ENCODE results near the gene CTIF.

CTIF gene

GRCh38 chr18:48673853-48674721 is 135.3 kb downstream of the CTIF start:
- Histone ChIP-seq H3K27ac (ENCODE audit: low read length) (no peak overlapping the region), H3K4me3 (ENCODE audit: low read length) (no peak overlapping the region), H3K4me2 (ENCODE audit: low read length) (peak overlapping the region; percentile 1; the same call in 1 of the 2 replicates), H2AFZ (ENCODE audit: low read depth, low read length) (no peak overlapping the region), H3K9ac (ENCODE audit: low read length) (no peak overlapping the region), H3K79me2 (ENCODE audit: low read length) (no peaks in the 10 kb centered on the region), H3K27me3 (ENCODE audit: low read depth, low read length) (no peaks in the 10 kb centered on the region), H3K4me1 (ENCODE audit: low read length) (peaks cover 37% of the 10 kb centered on the region), H3K9me3 (ENCODE audit: insufficient read depth, low read length) (no peaks in the 10 kb centered on the region; the same call in 1 of the 2 replicates), H4K20me1 (ENCODE audit: insufficient read depth, low read length) (no peaks in the 10 kb centered on the region), H3K36me3 (replicated peaks; ENCODE audit: low read depth, low read length) (peaks cover 11% of the 10 kb centered on the region)
- TF ChIP-seq CTCF (IDR thresholded peaks at IDR 0.05; ENCODE audit: low read depth, low read length): peak; percentile 12
- no peak for TF ChIP-seq EZH2phosphoT487 (IDR thresholded peaks at IDR 0.05; ENCODE audit: low read depth)

GRCh38 chr18:48674758-48675351 is 136.0 kb downstream of the CTIF start:
- no peak for TF ChIP-seq CTCF (IDR thresholded peaks at IDR 0.05; ENCODE audit: low read depth, low read length)
- peaks cover 11% of the 10 kb centered on the region for H3K36me3 ChIP-seq (replicated peaks; ENCODE audit: low read depth, low read length)
- H3K79me2 ChIP-seq (ENCODE audit: low read length): no peaks in the 10 kb centered on the region
- no peaks in the 10 kb centered on the region; the same call in 1 of the 2 replicates for H3K9me3 ChIP-seq (ENCODE audit: insufficient read depth, low read length)
- H3K4me2 ChIP-seq (ENCODE audit: low read length): no peak overlapping the region
- H3K4me3 ChIP-seq (ENCODE audit: low read length): no peak overlapping the region
- H3K9ac ChIP-seq (ENCODE audit: low read length): no peak overlapping the region
- H3K27me3 ChIP-seq (ENCODE audit: low read depth, low read length): no peaks in the 10 kb centered on the region
- no peaks in the 10 kb centered on the region for H4K20me1 ChIP-seq (ENCODE audit: insufficient read depth, low read length)
- peaks cover 34% of the 10 kb centered on the region for H3K4me1 ChIP-seq (ENCODE audit: low read length)
- H3K27ac ChIP-seq (ENCODE audit: low read length): no peak overlapping the region
- no peak overlapping the region for H2AFZ ChIP-seq (ENCODE audit: low read depth, low read length)

DNA sequence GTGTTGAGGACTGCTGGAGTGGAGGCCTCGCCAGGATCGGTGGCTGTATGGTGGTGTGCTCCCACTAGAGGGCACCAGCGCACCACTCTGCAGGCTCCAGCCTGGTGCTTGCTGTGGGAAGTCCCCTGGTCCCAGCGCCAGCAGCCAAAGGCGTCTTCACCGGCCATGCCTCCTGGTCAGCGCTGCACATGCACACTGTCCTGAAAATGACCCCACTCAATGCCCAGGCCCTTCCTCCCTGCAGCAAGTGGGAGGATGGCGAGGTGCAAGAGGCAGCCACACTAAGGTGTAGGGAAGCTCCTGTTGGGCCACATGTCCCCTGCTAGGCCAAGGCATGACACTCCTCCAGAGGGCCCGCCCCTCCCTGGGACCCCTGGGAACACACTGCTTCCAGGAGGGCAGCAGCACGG is 136.5 kb downstream of the CTIF start:
- H2AFZ ChIP-seq (ENCODE audit: low read depth, low read length): no peak overlapping the region
- TF ChIP-seq CTCF (IDR thresholded peaks at IDR 0.05; ENCODE audit: low read depth, low read length) (peak; percentile 99), EZH2phosphoT487 (IDR thresholded peaks at IDR 0.05; ENCODE audit: low read depth) (no peak)
- H3K36me3 ChIP-seq (replicated peaks; ENCODE audit: low read depth, low read length): peaks cover 11% of the 10 kb centered on the region
- H3K4me1 ChIP-seq (ENCODE audit: low read length): peaks cover 34% of the 10 kb centered on the region
- no peaks in the 10 kb centered on the region for H4K20me1 ChIP-seq (ENCODE audit: insufficient read depth, low read length)
- no peak overlapping the region for H3K27ac ChIP-seq (ENCODE audit: low read length)
- peak overlapping the region; percentile 60 for H3K4me2 ChIP-seq (ENCODE audit: low read length)
- H3K9ac ChIP-seq (ENCODE audit: low read length): no peak overlapping the region
- no peaks in the 10 kb centered on the region for H3K27me3 ChIP-seq (ENCODE audit: low read depth, low read length)
- peak overlapping the region; percentile 38 for H3K4me3 ChIP-seq (ENCODE audit: low read length)
- no peaks in the 10 kb centered on the region; the same call in 1 of the 2 replicates for H3K9me3 ChIP-seq (ENCODE audit: insufficient read depth, low read length)
- no peaks in the 10 kb centered on the region for H3K79me2 ChIP-seq (ENCODE audit: low read length)

- Histone ChIP-seq H4K20me1 (ENCODE audit: insufficient read depth, low read length) (no peaks in the 10 kb centered on the region), H3K4me3 (ENCODE audit: low read length) (no peak overlapping the region), H3K9me3 (ENCODE audit: insufficient read depth, low read length) (no peaks in the 10 kb centered on the region; the same call in 1 of the 2 replicates), H3K4me2 (ENCODE audit: low read length) (peak overlapping the region; percentile 60; the same call in 1 of the 2 replicates), H3K9ac (ENCODE audit: low read length) (no peak overlapping the region), H3K4me1 (ENCODE audit: low read length) (peaks cover 34% of the 10 kb centered on the region), H3K36me3 (replicated peaks; ENCODE audit: low read depth, low read length) (peaks cover 8% of the 10 kb centered on the region), H3K27me3 (ENCODE audit: low read depth, low read length) (no peaks in the 10 kb centered on the region), H3K27ac (ENCODE audit: low read length) (no peak overlapping the region), H3K79me2 (ENCODE audit: low read length) (no peaks in the 10 kb centered on the region), H2AFZ (ENCODE audit: low read depth, low read length) (no peak overlapping the region)
- TF ChIP-seq CTCF (IDR thresholded peaks at IDR 0.05; ENCODE audit: low read depth, low read length) (no peak), EZH2phosphoT487 (IDR thresholded peaks at IDR 0.05; ENCODE audit: low read depth) (no peak)
Observed at GRCh38 chr18:48675912-48676311, 137.1 kb downstream of the CTIF start.
